GM12878 (cell line): Measurements from ENCODE around the gene PAPLN. TPM values are rescaled to one million over a fixed set of nuclear protein-coding genes. Genes with fewer than 3 reads are reported as not detected.

Experiments
- ATAC-seq: fragments of 200-7000 bp; cut with Tn5 transposase; 3 replicates; pipeline ENCODE4 v1.9.1; 2020; ENCODE audit warnings: mild to moderate bottlenecking, moderate library complexity
- BruUV-seq: library from RNA; stranded (reverse); fragments of 400-500 nt; replicated peaks from 2 replicates; lab custom pipeline; 2021; lab: Mats Ljungman, UMichigan
- CTCF ChIA-PET: fragments of 300-600 bp; sonication (Branson Sonifier 250); formaldehyde crosslinking; extraction: SDS; loops from one replicate; lab custom pipeline; 2021; ENCODE audit warnings: inconsistent platforms; lab: Yijun Ruan, JAX
- POLR2A ChIA-PET: fragments of 350-600 bp; formaldehyde crosslinking; extraction: SDS; loops from one replicate; lab custom pipeline; 2021; ENCODE audit warnings: inconsistent platforms; lab: Charles Lee
- RAD21 ChIA-PET: fragments of 300-600 bp; sonication (Branson Sonifier 250); formaldehyde crosslinking; loops from one replicate; lab custom pipeline; 2023; ENCODE audit warnings: antibody characterized with exemption; ENCODE audit not compliant: unreplicated experiment; lab: Charles Lee
- SMC1A ChIA-PET: fragments of 300-600 bp; sonication (Branson Sonifier 250); formaldehyde crosslinking; loops from one replicate; lab custom pipeline; 2023; ENCODE audit not compliant: unreplicated experiment, uncharacterized antibody; lab: Charles Lee
- DNase-seq: peaks from one replicate; pipeline ENCODE4 v3.0.0-alpha.2; 2011; ENCODE audit warnings: low read depth, low spot score
- FAIRE-seq: peaks from 3 replicates; lab custom pipeline; 2011; peaks lifted over from hg19 to GRCh38; lab: Jason Lieb, UNC
- H2AFZ ChIP-seq: 2 replicates; pipeline ENCODE4 v1.6.0; 2011; ENCODE audit warnings: low read depth, low read length, control low read depth; ENCODE audit not compliant: control insufficient read depth
- H3K27ac ChIP-seq: 2 replicates; pipeline ENCODE4 v1.5.1; 2011; ENCODE audit warnings: control low read depth; ENCODE audit not compliant: control insufficient read depth, insufficient read depth
- H3K27me3 ChIP-seq, 2 experiments: replicated peaks in 1 of 2; 2 replicates each; pipeline versions ENCODE4 v1.6.0 to v1.6.1; 2011; ENCODE audit warnings: low read length in 1 of 2; ENCODE audit not compliant: control insufficient read depth in 2 of 2, insufficient read depth in 2 of 2
- H3K36me3 ChIP-seq, 2 experiments: 2 replicates each; pipeline ENCODE4 v1.5.1; 2011; ENCODE audit warnings: low read length in 1 of 2; ENCODE audit not compliant: control insufficient read depth in 2 of 2, insufficient read depth in 2 of 2
- H3K4me1 ChIP-seq: 2 replicates; pipeline ENCODE4 v1.6.1; 2011; ENCODE audit warnings: mild to moderate bottlenecking, low read length, moderate library complexity, mixed read lengths; ENCODE audit not compliant: control insufficient read depth, insufficient read depth
- H3K4me2 ChIP-seq: 2 replicates; pipeline ENCODE4 v1.6.0; 2011; ENCODE audit warnings: control low read depth; ENCODE audit not compliant: control insufficient read depth, insufficient read depth
- H3K4me3 ChIP-seq: fragments of 200-600 bp; sonication (generic); 2 replicates; pipeline ENCODE4 v1.5.1; 2016
- H3K79me2 ChIP-seq: 2 replicates; pipeline ENCODE4 v1.6.0; 2011; ENCODE audit warnings: low read length; ENCODE audit not compliant: control insufficient read depth, insufficient read depth
- H3K9ac ChIP-seq: 2 replicates; pipeline ENCODE4 v1.8.0; 2011; ENCODE audit warnings: low read length, control low read depth, mixed read lengths; ENCODE audit not compliant: control insufficient read depth, insufficient read depth
- H3K9me3 ChIP-seq: replicated peaks from 3 replicates; pipeline ENCODE4 v1.5.1; 2011; ENCODE audit warnings: mild to moderate bottlenecking, low read length; ENCODE audit not compliant: control insufficient read depth, insufficient read depth
- H4K20me1 ChIP-seq: 2 replicates; pipeline ENCODE4 v1.6.0; 2011; ENCODE audit not compliant: control insufficient read depth, insufficient read depth
- DPF2 ChIP-seq: fragments of 450-650 bp; IDR thresholded peaks from 2 replicates; pipeline ENCODE4 v1.6.1; 2017; ENCODE audit warnings: mild to moderate bottlenecking
- IKZF1 ChIP-seq: fragments of 450-650 bp; conservative IDR thresholded peaks from 2 replicates; pipeline ENCODE4 v1.6.1; 2017; ENCODE audit warnings: antibody characterized with exemption, mild to moderate bottlenecking
- IRF4 ChIP-seq: IDR thresholded peaks from 2 replicates; pipeline ENCODE4 v1.6.1; 2011; ENCODE audit warnings: low read depth, low read length
- RELB ChIP-seq: fragments of 450-650 bp; IDR thresholded peaks from 2 replicates; pipeline ENCODE4 v1.6.1; 2017; ENCODE audit warnings: low read depth, mild to moderate bottlenecking, moderate library complexity
- USF2 ChIP-seq: IDR thresholded peaks from 2 replicates; pipeline ENCODE4 v1.6.1; 2011; ENCODE audit warnings: low read depth, low read length, improper control_type of control experiment, borderline replicate concordance
- ZBED1 ChIP-seq: IDR thresholded peaks from 2 replicates; pipeline ENCODE4 v1.6.1; 2016; ENCODE audit warnings: borderline replicate concordance
- ZNF217 ChIP-seq: fragments of 450-650 bp; IDR thresholded peaks from 2 replicates; pipeline ENCODE4 v1.6.1; 2017; ENCODE audit warnings: antibody characterized with exemption, mild to moderate bottlenecking
- WGBS: methylation state at CpG from one replicate; pipeline ENCODE4 v1.1.6; 2016; ENCODE audit warnings: low lambda C conversion rate; ENCODE audit not compliant: insufficient replicate concordance, insufficient coverage; ENCODE audit errors: missing lambda C conversion rate; 5-methylcytosine and 5-hydroxymethylcytosine counted together
- in situ Hi-C: fragments of 300-500 bp; cut with MboI; formaldehyde crosslinking; loops from 9 replicates; pipeline ENCODE4 v1.14.3; 2018; ENCODE audit warnings: mixed read lengths
- intact Hi-C: fragments of 100-400 bp; cut with micrococcal nuclease; formaldehyde crosslinking; loops from one replicate; pipeline ENCODE4 v1.14.2; 2022; ENCODE audit not compliant: unreplicated experiment
- polyA plus RNA-seq, 11 experiments: library from polyadenylated mRNA; depleted of rRNA in 4 of 11; unstranded in 6 of 11; stranded (reverse) in 5 of 11; fragments of >200 nt; fragmentation: Nextera tagmentation in 4 of 11; fragmentation: Illumina TruSeq in 1 of 11; extraction: Ambion mirVana in 4 of 11; extraction: Trizol in 1 of 11; gene quantifications; 1 replicate in 1 of 11; 2 replicates in 10 of 11; pipeline versions ENCODE4 v1.2.1 to v1.2.3, GENCODE V29; 2011 to 2016; ENCODE audit warnings: inconsistent platforms in 2 of 11, missing spikeins in 2 of 11, low read depth in 1 of 11
- total RNA-seq, 4 experiments: library from RNA; depleted of rRNA in 3 of 4; stranded (reverse); fragments of >200 nt in 3 of 4; fragmentation: Illumina TruSeq in 1 of 4; extraction: Trizol in 1 of 4; gene quantifications; 2 replicates each; pipeline versions ENCODE4 v1.2.1 to v1.2.3, GENCODE V29; 2013 to 2021

Gene PAPLN
- total and polyA plus RNA-seq, 10 of the 15 experiments (the other 5 are each of a cell fraction or from before 2014, with no cell fraction given): 1.8 to 19.8 (median 7.4) TPM

GRCh38 chr14:73266317-73266716 is 29.0 kb downstream of the PAPLN start:
- CTCF ChIA-PET: interaction anchor here (1.3 to 2.5 kb wide), 4 partner anchors 9 to 93 kb away, joined by 3 to 9 read pairs (median 8); no protein-coding TSS in a partner anchor
- in situ Hi-C loops (no loop called here), intact Hi-C loops (no loop called here)
- no peak overlapping the region for H3K4me2 ChIP-seq
- no TSS peak for BruUV-seq
- H3K9me3 ChIP-seq: no peaks in the 10 kb centered on the region
- H3K27me3 ChIP-seq: no peaks in the 10 kb centered on the region; a peak in 1 of 4 replicates
- no peak overlapping the region for H3K9ac ChIP-seq
- no peak overlapping the region for H3K27ac ChIP-seq
- SMC1A ChIA-PET: interaction anchor here (1.3 to 2.7 kb wide), 4 partner anchors 23 to 206 kb away, joined by 3 to 13 read pairs (median 4); no protein-coding TSS in a partner anchor
- FAIRE-seq: no peak
- WGBS: 97% methylated on average over 7 of the region's 7 CpGs
- ATAC-seq: no peak
- no peaks in the 10 kb centered on the region for H3K36me3 ChIP-seq
- RAD21 ChIA-PET: interaction anchor here (0.8 kb wide), 1 partner anchor 10 kb away, joined by 3 read pairs; no protein-coding TSS in a partner anchor
- no peak overlapping the region for H2AFZ ChIP-seq
- POLR2A ChIA-PET: no interaction called here
- no peak for TF ChIP-seq ZBED1
- no peak for TF ChIP-seq ZNF217
- TF ChIP-seq IKZF1: no peak
- no peak for TF ChIP-seq USF2
- TF ChIP-seq IRF4: no peak
- TF ChIP-seq DPF2: no peak
- TF ChIP-seq RELB: no peak
- H4K20me1 ChIP-seq: no peaks in the 10 kb centered on the region
- no peaks in the 10 kb centered on the region for H3K79me2 ChIP-seq
- peaks cover 14% of the 10 kb centered on the region for H3K4me1 ChIP-seq
- no peak for DNase-seq
- no peak overlapping the region for H3K4me3 ChIP-seq
